HG03045 (cell line): Measurements from ENCODE around the gene NGEF.

ENCODE experiments used
- ATAC-seq: cut with Tn5 transposase; IDR thresholded peaks from one replicate; pipeline ENCODE4 v1.9.1; 2021; ENCODE audit warnings: mild to moderate bottlenecking, moderate library complexity; ENCODE audit not compliant: unreplicated experiment

The NGEF gene

GRCh38 chr2:233000886-233001750 is 11.9 kb downstream of the NGEF start:
- no peak for ATAC-seq

DNA sequence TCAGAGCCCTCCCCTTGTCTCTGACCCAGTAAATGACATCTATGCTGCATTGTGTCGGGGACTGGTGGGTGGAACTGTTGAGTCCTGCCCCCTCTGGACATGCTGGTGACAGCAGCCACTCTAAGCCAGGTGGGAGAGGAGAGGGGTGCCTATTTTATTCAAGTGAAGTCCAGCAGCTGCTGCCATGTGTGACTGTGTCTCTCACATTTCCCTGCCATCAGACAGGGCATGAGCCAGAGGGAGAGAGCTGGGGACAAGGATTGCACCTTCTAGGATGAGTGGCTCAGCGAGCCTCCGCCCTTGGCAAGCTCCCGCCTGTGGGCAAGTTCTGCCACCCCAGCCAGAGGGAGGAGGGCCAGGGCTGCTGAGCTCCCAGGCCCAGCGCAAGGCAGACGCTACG is 13.7 kb downstream of the NGEF start:
- no peak for ATAC-seq

GRCh38 chr2:232998666-232998985 is 14.4 kb downstream of the NGEF start:
- no peak for ATAC-seq

DNA sequence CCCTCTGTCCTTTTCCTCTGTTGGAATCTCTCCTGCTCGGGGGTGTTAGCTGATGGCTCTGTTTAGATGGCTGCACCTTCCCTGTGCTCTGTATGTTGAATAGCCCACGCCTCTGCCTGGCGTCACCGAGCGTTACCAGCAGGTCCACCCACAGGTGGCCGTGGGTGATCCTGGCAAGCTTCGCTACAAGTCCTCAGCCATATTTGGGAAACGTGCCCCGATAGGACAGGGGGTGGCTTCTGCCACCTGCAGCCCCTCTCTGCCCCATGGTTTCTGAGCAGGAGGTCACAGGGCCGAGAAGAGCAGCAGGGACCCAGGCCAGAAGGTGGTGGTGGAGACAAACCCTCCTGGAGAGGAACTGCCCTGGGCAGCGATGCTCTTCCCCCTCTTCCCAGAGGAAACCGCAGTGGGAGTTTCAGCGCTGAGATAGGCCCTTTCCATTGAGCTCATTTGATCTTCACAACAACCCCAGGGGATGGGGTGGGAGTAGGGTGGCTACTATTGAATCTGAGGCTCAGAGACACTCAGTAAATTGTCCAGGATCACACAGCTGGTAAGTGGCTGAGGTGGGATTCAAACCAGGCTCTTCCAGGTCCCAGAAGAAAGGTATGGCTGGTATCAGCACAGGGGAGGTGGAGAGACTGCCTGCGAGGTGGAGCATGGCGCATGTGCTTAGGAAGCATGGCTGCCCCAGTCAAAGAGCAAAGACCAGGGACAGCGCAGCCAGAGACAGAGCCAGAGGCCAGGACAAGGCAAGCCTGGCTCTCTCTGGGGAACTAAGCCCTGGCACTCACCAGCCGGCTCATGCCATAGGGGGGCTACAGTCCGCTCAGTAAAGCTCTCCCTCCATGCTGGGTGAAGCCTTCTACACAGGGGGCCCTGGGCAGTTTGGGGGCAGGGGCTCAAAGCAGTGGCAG is 15.0 kb downstream of the NGEF start:
- no peak for ATAC-seq

GRCh38 chr2:232994446-232994845 is 18.6 kb downstream of the NGEF start:
- ATAC-seq = no peak

DNA sequence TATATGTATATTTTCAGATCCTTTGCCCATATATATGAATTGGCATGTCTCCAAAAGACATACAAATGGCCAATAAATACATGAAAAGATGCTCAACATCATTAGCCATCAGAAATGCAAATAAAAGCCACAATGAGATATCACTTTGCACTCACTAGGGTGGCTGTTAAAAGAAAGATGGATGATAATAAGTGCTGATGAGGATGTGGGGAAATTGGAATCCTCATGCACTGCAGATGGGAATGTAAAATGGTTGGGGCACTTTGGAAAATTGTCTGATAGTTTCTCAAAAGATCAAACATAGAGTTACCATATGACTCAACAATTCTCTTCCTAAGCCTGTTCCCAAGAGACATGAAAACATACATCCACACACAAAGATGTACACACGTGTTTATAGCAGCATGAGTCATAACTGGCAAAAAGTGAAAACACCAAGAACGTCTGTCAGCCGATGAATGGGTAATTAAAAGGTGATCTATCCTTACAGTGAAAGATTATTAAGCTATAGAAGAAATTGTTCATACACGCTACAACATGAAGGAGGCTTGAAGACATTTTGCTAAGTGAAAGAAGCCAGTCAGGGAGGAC is 19.7 kb downstream of the NGEF start:
- no peak for ATAC-seq

DNA sequence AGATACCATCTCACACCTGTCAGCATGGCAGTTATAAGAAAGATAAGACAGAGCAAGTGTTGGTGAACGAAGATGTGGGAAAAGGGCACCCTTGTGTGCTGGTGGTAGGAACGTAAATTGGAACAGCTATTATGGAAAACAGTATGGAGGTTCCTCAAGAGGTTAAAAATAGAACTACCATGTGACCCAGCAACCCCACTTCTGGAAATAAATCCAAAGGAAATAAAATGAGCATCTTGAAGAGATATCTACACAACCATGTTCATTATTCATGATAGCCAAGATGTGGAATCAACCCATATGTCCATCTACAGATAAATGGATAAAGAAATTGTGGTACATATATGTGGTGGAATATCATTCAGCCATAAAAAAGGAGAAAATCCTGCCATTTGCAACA is 26.9 kb downstream of the NGEF start:
- ATAC-seq = no peak

DNA sequence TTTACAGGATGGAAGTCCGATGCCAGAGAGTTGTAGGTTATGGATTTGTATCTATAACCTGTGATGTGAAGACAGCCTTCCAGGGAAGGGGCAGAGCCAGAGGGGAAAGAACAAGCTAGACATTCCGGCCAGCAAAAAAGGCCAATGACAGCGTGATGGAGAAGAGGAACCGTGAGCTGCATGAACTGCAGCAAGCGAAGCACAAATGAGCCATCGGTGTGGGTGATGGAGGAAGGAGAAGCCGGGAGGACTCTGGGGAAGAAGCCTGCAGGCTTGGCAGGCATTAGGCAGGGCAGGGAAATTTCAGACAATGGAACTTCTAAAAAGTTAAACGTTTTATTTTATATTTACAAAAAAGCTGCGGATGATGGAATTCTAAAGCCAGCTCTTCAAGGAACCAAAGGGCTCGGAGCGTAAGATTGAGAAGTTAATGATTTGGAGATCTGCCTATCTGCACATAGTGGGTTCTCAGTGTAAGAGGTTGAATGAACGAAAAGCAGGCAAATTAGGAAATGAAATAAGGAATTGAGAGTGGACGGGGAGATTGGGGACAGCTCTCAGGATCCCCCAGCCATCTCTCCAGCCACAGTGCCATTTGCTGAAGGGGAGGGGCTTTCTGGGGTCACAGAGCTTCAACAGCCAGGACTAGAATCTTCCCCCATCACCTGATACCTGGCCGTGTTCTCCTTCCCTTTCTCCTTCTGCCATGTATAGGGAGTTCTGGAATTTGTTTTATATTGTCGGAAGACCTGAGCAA is 28.4 kb downstream of the NGEF start:
- no peak for ATAC-seq

- no peak for ATAC-seq
Observed at GRCh38 chr2:232983669-232984140, 29.4 kb downstream of the NGEF start.

DNA sequence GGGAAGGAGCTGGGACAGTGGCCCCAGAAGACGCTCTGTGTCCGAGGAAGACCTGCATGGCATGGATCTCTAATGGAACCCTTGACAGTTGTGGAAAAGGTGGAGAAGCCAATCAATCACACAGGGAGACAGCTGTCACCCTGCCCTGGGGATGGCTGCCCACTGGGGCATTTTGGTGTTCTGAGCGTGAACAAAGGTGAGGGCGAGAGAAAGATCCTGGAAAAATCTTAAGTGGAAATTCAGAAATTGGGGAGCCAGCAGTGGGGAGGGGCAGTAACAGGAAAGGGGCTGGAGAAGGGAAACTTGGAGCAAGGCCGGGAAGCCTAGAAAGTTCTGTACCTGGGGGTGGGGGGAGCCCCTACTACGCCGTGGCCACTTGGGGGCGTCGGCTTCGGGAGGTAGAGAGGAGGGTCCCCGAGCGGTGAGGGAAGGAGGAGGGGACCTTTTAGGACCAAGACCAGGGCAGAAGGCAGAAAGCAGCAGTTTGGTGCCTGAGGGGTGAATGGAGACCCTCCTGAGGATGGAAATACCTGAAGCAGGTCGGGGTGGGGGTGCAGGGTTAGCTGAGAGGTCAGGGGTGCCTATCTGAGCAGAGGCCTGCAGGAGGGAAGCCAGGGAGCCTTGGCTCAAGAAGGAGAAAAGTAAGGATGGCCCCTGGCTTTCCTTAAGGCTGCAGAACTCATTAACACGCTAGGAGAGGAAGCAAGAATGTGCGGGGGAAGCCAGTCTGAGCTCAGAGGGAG is 30.0 kb downstream of the NGEF start:
- no peak for ATAC-seq

GRCh38 chr2:232981767-232982360 is 31.2 kb downstream of the NGEF start:
- no peak for ATAC-seq

DNA sequence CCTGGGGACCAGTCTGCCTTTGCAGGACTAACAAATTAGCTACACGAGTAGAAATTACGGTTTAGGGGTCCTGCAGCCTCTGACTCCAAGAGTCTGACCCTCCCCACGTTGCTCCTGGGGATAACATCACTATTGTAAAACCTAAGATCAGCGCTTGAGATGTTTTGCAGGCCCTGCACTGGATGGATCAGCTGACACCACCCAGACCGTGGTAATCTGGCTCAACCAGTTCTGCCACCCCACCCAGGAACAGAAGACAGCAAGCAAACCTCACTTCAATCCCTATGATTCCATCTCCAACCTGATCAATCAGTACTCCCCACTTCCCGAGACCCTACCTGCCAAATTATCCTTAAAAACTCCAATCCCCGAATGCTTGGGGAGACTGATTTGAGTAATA is 31.7 kb downstream of the NGEF start:
- ATAC-seq = no peak

DNA sequence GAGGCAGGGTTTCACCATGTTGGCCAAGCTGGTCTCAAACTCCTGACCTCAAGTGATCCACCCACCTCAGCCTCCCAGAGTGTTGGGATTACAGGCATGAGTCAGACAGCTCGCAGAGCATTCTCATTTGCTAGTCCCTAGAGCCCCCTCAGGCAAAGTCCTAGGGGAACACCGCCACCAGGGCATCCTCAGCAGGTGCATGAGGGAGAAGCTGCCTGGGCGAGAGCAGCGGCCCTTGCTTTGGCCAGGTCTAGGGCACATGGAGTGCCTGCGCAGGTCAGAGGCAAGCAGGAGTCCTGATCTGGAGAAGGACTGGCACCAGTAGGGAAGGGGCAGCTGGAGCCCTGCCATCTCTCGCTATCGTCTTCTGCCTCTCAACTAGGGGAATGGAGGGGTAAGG is 32.4 kb downstream of the NGEF start:
- no peak for ATAC-seq

- ATAC-seq = no peak
Observed at GRCh38 chr2:232979871-232980461, 33.1 kb downstream of the NGEF start.

GRCh38 chr2:232977438-232977971 is 35.6 kb downstream of the NGEF start:
- no peak for ATAC-seq

- no peak for ATAC-seq
Observed at GRCh38 chr2:232976666-232977437, 36.2 kb downstream of the NGEF start.

GRCh38 chr2:232976176-232976575 is 36.9 kb downstream of the NGEF start:
- no peak for ATAC-seq

DNA sequence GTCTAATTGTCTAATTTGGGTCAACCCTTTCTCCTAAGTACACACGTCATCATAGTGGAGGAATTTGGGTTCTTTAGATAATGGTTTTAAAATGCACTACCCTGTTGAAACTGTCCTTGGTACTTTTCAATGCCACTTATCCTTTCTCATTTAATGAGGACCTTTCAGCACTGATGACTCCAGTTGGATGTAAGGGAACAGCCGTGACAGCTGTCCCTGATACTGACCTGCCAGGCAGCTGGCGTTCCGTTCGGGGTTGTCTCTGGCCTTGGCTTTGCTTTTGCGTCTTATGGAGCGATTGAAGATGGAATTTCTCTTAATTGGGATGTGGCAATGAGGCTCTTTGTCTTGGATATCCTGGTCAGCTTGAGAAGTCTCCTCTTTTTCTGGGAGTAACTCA is 38.7 kb downstream of the NGEF start:
- no peak for ATAC-seq
